Measurements from ENCODE around the gene AKR1C2.
"Not testable (repeated sequence)": the region's sequence is repeated elsewhere in the genome, so short reads cannot be mapped to it uniquely, and the experiment has no call there.

The AKR1C2 gene

GRCh38 chr10:5025461-5025881 lies 21.8 kb upstream of the AKR1C2 start:
- DNase-seq (ENCODE audit: low read depth in 2 of 3, low spot score in 2 of 3) = not testable (repeated sequence)

GRCh38 chr10:5023177-5023805 lies 19.6 kb upstream of the AKR1C2 start:
- no peak for DNase-seq (ENCODE audit: low read depth in 2 of 3, low spot score in 2 of 3)

GRCh38 chr10:5021624-5022290 lies 18.1 kb upstream of the AKR1C2 start:
- not testable (repeated sequence) for DNase-seq (ENCODE audit: low read depth in 2 of 3, low spot score in 2 of 3)

- DNase-seq (ENCODE audit: low read depth in 2 of 3, low spot score in 2 of 3) = not testable (repeated sequence)
Measured at GRCh38 chr10:5019770-5020612, 16.3 kb upstream of the AKR1C2 start.

GRCh38 chr10:5018671-5019277 lies 15.1 kb upstream of the AKR1C2 start:
- DNase-seq (ENCODE audit: low read depth in 2 of 3, low spot score in 2 of 3) = not testable (repeated sequence)

- no peak for DNase-seq (ENCODE audit: low read depth in 2 of 3, low spot score in 2 of 3)
Measured at GRCh38 chr10:5018134-5018533, 14.5 kb upstream of the AKR1C2 start.

GRCh38 chr10:5014936-5015335 lies 11.3 kb upstream of the AKR1C2 start:
- DNase-seq (ENCODE audit: low read depth in 2 of 3, low spot score in 2 of 3) = no peak

- not testable (repeated sequence) for DNase-seq (ENCODE audit: low read depth in 2 of 3, low spot score in 2 of 3)
Measured at GRCh38 chr10:5014200-5014910, 10.7 kb upstream of the AKR1C2 start.

- DNase-seq (ENCODE audit: low read depth in 2 of 3, low spot score in 2 of 3) = no peak
Measured at GRCh38 chr10:5013385-5013784, 9.7 kb upstream of the AKR1C2 start.

- no peak for DNase-seq (ENCODE audit: low read depth in 2 of 3, low spot score in 2 of 3)
Measured at GRCh38 chr10:5012595-5012994, 8.9 kb upstream of the AKR1C2 start.

GRCh38 chr10:5011392-5011791 lies 7.7 kb upstream of the AKR1C2 start:
- not testable (repeated sequence) for DNase-seq (ENCODE audit: low read depth in 2 of 3, low spot score in 2 of 3)

GRCh38 chr10:5010043-5010442 lies 6.4 kb upstream of the AKR1C2 start:
- not testable (repeated sequence) for DNase-seq (ENCODE audit: low read depth in 2 of 3, low spot score in 2 of 3)

GRCh38 chr10:5008857-5009548 lies 5.3 kb upstream of the AKR1C2 start:
- DNase-seq (ENCODE audit: low read depth in 2 of 3, low spot score in 2 of 3) = not testable (repeated sequence)

GRCh38 chr10:5004501-5004900 lies 844 bp upstream of the AKR1C2 start:
- DNase-seq (ENCODE audit: low read depth in 2 of 3, low spot score in 2 of 3) = not testable (repeated sequence)

- not testable (repeated sequence) for DNase-seq (ENCODE audit: low read depth in 2 of 3, low spot score in 2 of 3)
Measured at GRCh38 chr10:5004030-5004385, 351 bp upstream of the AKR1C2 start.

- no peak for DNase-seq (ENCODE audit: low read depth in 2 of 3, low spot score in 2 of 3)
Measured at GRCh38 chr10:5002013-5002727, 1.5 kb downstream of the AKR1C2 start.

- DNase-seq (ENCODE audit: low read depth in 2 of 3, low spot score in 2 of 3) = no peak
Measured at GRCh38 chr10:4998671-4999070, 5.0 kb downstream of the AKR1C2 start.

- not testable (repeated sequence) for DNase-seq (ENCODE audit: low read depth in 2 of 3, low spot score in 2 of 3)
Measured at GRCh38 chr10:4994260-4994659, 9.4 kb downstream of the AKR1C2 start.

GRCh38 chr10:4992564-4992963 lies 11.1 kb downstream of the AKR1C2 start:
- DNase-seq (ENCODE audit: low read depth in 2 of 3, low spot score in 2 of 3) = not testable (repeated sequence)

- DNase-seq (ENCODE audit: low read depth in 2 of 3, low spot score in 2 of 3) = not testable (repeated sequence)
Measured at GRCh38 chr10:4991463-4991862, 12.2 kb downstream of the AKR1C2 start.

Data from activated CD8-positive, alpha-beta memory T cell treated with anti-CD3 and anti-CD28 coated beads for 48 hours (primary cell).